Germinal center (tissue), 1 donor: ENCODE results near the gene ABCG4.
"Not testable (repeated sequence)": the region's sequence is repeated elsewhere in the genome, so short reads cannot be mapped to it uniquely, and the experiment has no call there.

Experiments used
- DNase-seq: peaks from one replicate; pipeline ENCODE4 v3.0.0; 2012; ENCODE audit warnings: mixed read lengths, low spot score

ABCG4 gene

DNA sequence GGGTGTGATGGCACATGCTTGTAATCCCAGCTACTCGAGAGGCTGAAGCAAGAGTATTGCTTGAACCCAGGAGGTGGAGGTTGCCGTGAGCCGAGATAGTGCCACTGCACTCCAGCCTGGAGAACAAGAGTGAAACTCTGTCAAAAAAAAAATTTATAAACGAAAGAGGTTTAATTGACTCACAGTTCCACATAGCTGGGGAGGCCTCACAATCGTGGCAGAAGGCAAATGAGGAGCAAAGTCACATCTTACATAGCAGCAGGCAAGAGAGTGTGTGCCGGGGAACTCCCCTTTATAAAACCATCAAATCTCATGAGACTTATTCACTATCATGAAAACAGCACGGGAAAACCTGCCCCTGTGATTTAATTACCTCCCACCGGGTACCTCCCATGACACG is 35.5 kb downstream of the ABCG4 start:
- not testable (repeated sequence) for DNase-seq

DNA sequence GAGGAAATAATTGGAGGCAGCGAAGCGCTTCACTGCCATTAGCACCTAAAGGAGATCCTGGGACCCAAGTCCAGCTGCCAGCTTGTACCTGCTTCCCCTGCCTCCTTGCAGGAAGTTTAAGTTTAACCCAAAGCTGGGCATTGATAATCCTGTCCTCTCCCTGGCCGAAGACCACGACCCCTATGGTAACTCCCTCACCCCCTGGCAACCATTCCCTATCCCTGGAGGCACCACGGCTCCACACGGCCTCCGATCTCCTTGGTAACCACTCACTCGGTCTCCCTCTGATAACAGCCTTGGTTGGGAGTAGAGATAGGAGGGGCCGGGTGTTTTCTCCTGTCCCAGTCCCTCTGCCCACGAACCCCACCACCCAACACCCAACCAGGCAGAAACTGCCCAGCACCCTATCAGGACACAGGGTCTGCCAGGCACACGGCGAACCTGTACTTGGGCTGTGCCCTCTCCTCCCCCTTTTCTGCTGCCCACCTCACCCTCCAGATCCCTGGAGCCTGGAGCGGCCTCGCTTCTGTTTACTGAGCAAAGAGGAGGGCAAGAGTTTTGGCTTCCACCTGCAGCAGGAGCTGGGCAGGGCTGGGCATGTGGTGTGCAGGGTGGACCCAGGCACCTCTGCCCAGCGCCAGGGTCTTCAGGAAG is 37.3 kb downstream of the ABCG4 start:
- DNase-seq: no peak

DNA sequence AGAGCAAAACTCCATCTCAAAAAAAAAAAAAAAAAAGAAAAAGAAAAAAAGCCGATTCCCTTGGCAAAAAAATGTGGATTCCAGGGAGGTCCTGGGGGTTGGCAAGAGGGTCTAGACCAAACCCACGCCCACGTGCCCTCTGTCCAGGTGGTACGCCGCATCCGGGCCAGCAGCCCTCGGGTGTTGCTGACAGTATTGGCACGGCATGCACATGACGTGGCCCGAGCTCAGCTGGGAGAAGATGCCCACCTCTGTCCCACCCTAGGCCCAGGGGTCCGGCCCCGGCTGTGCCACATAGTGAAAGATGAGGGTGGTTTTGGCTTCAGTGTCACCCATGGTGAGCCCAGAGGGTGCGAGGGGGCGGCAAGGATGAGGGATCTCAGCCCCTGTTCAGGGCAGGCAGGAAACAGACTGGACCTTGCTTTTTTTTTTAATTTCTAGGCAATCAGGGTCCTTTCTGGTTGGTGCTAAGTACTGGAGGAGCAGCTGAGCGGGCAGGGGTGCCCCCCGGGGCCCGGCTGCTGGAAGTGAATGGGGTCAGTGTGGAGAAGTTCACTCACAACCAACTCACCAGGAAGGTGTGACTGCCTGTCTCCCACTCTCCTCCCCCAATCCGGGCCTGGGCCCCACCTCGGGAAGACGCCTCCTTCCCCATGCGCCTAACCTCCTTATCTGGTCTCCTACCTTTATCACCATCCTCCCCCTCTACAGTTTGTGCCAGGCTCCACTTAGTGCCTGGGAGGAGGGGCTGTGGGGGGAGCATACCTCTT is 38.5 kb downstream of the ABCG4 start:
- no peak for DNase-seq

DNA sequence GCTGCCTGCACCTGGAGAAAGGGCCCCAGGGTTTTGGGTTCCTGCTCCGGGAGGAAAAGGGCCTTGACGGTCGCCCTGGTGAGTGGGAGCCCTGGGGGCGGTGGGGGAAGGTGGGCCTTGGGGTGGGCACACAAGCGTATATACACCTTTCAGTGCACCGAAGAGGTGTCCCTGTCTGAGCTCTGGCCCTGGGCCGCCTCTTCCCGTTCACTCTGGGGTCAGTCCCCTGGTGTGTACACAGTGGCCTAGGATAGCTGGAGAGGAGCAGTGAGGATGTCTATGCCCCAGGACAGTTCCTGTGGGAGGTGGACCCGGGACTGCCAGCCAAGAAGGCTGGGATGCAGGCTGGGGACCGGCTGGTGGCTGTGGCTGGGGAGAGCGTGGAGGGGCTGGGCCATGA is 39.2 kb downstream of the ABCG4 start:
- no peak for DNase-seq

DNA sequence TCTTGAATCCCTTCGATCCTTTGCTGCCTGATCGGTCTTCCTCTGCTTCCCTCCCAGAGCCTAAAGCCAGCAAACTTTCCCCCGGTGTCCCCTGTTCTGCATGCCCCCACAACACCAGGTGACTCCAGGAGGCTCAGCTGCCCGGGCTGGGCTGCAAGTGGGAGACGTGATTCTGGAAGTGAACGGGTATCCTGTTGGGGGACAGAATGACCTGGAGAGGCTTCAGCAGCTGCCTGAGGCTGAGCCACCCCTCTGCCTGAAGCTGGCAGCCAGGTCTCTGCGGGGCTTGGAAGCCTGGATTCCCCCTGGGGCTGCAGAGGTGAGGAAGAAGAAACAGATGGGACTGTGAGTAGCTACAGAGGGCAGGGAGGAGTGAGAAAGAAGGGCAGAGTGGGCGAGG is 40.0 kb downstream of the ABCG4 start:
- DNase-seq: no peak

DNA sequence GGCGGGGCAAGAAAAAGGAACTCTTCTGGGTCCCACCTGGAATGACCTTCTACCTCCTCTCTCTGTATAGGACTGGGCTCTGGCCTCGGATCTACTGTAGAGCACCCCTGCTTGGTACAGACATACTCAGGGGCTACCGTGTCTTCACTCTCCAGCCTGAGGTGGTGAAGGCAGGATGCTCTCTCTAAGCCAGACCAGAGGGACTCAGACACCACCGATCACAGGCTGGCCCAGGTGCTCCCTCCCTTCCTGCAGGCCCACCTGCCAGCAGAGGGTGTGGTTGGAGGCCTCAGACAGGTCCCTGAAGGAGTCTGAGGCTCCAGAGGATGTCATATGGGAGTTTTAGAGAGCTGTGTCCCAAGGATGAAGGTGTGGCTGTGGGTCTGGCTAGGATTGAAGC is 40.5 kb downstream of the ABCG4 start:
- no peak for DNase-seq

DNA sequence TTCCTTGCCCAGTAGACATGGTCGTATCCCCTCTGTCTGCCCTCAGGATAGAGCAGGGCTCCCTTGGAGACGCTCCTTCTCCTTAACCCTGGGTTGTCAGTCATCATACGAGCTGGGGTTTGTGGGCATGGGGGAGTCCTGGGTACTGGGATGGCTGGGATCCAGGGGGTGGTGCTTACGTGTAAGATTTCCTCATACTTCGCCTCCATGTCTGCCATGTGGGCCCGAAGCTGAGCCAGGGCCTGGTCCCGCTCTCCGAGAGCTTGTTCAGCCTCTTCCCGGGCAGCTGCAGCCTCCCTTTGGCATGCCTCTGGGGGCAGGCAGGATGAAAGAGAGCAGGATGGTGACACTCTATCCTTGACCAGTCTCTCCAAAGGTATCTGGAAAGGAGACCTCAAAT is 41.7 kb downstream of the ABCG4 start:
- DNase-seq: no peak

DNA sequence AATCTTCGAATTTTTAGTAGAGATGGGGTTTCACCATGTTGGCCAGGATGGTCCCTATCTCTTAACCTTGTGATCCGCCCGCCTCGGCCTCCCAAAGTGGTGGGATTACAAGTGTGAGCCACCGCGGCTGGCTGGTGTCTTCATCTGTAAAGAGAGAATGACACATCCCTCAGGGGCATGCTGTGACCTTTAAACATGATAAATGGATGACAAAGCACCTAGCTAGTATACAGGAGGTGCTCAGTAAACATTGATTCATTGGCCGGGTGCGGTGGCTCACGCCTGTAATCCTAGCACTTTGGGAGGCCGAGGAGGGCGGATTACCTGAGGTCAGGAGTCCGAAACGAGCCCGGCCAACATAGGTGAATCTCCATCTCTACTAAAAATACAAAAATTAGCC is 42.4 kb downstream of the ABCG4 start:
- DNase-seq: not testable (repeated sequence)

DNA sequence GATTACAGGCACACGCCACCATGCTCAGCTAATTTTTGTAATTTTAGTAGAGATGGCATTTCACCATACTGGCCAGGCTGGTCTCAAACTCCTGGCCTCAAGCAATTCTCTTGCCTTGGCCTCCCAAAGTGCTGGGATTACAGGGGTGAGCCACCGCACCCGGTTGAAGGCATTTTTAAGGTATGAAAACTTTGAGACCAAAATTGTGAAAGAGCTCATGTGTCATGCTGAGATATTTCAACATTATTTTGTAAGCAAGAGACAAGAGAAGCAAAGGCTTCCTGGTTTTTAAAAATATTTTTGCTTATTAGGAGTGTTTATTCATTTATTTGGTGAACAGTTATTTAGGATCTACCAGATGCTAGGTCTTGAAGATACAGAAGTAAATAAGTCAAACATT is 43.3 kb downstream of the ABCG4 start:
- no peak for DNase-seq

DNA sequence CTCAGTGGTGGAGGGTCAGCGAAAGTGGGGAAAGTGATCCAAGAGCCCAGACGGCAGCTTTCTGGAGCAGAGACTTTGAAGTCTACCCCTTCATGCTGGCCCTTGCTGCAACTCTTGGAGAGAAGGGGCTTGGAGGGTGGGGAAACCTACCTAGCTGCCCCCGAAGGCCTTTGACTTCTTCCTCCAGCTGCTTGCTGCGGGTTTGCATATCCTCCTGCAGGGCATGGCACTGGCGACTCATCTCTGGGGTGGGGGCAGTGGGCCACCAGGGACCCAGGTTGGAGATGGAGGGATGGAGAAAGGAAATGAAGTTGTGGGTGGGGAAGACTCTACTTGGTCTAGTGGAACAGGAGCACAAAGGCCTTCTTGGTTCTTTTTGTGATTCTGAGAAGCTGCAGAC is 44.1 kb downstream of the ABCG4 start:
- DNase-seq: no peak

DNA sequence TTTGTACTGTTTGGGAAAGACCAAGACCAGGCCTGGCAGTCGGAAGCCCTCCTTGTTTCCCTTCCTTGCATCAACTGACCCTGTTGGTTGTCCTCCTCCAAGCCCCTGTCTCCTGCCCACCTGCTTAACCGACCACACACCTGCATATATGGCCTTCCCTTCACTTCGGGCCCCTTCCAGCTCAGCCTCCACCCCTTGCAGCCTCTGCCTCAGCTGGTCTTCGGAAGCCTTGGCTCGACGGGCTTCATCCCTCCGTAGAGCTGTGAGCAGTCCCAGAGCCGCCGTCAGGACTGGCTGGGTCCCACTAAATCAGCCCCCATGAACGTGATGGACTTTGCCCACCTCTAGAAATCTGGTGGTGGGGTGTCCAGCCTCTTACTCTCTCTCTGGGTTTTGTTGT is 44.8 kb downstream of the ABCG4 start:
- DNase-seq: no peak

DNA sequence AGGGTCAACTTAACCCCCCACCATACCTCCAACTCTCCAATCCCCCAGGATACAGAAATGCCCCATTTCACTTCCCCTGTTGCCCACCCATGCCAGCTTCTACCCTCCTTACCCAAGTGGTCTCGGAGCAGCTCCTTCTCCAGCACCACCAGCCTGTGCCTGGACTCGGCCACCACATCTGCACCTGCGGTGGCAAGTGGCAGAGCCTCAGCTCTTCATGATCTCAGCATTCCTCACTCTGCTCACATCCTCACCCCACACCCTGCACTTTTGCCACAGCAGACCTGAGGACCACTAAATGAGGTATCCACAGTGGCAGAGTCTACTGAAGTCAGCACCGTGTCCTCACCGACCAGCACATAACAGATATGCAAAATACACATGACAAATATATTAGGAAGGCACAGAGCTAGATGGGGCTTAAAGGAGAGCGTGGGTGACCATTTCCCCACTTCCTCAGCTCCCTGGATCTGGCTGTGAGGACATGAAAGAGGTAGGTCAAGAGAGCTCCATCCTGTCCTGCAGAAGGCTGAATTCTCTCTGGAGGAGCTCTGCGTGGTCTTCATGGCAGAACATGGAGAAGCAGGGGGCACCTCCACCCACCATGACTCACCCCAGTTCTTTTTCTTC is 46.1 kb downstream of the ABCG4 start:
- DNase-seq: no peak

DNA sequence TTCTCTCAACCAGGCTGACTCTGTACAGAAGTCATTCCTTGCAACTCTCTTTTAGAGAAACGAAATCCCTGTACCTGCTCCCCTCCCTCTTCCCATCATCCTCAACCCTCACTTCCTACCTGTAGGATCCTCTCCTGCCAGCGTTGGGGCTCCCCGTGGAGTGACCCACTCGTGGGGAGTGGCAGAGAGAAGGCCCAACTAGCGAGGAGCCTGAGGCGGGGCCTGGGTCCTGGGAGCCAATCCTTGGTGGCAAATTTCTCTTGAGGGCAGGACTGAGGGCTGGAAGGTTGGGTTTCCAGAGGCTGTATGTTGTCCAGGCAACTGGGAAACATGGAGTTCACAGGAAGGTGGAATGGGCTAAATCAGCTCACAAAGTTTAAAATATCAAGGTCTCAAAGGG is 46.8 kb downstream of the ABCG4 start:
- DNase-seq: no peak

DNA sequence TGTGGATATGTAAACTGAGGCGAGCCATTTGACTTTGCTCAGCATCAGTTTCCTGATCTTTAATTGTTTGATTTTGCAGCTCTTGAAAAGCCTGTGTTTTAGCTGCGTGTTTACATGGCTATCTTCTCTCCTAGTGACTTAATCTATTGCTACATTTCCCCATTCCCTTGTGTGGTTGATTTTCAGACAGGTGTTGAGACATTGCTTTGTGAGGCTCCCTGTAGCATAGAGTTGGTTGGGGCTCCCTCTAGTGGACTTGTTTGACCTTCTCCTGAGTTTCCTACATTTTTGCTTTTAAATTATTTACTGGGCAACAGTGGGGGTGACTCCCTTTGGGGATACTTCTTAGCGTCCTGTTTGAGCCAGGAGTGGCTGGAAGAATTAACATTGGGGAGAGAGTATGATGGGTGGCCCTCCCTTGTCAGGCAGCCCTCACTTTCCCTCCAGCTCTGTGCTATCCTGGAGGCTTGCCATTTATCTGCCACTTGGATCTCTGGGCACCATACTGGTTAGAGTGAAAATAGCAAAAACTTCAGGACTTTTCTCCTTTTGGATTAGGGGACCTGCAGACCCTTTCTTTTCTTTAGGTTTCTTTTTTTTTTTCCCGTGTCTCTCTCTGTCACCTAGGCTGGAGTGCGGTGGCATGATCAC is 48.1 kb downstream of the ABCG4 start:
- peak; percentile 86 for DNase-seq

DNA sequence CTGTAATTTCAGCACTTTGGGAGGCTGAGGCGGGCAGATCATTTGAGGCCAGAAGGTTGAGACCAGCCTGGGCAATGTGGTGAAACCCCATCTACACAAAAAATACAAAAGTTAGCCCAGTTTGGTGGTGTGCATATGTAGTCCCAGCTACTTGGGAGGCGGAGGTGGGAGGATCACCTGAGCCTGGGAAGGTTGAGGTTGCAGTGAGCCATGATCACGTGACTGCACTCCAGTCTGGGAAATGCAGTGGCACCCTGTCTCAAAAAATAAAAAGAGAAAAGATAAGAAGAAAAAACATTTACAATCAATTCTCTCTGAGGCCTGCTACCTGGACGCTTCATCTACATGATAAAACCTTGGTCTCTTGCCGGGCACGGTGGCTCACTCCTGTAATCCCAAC is 50.1 kb downstream of the ABCG4 start:
- DNase-seq: no peak

DNA sequence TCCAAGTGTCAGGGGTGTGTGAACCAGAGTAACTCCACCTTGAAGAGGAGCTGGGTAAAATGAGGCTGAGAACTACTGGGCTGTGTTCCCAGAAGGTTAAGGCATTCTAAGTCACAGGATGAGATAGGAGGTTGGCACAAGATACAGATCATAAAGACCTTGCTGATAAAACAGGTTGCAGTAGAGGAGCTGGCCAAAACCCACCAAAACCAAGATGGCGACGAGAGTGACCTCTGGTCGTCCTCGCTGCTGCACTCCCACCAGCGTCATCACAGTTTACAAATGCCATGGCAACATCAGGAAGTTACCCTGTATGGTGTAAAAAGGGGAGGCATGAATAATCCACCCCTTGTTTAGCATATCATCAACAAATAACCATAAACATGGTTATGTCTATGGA is 52.4 kb downstream of the ABCG4 start:
- not testable (repeated sequence) for DNase-seq

DNA sequence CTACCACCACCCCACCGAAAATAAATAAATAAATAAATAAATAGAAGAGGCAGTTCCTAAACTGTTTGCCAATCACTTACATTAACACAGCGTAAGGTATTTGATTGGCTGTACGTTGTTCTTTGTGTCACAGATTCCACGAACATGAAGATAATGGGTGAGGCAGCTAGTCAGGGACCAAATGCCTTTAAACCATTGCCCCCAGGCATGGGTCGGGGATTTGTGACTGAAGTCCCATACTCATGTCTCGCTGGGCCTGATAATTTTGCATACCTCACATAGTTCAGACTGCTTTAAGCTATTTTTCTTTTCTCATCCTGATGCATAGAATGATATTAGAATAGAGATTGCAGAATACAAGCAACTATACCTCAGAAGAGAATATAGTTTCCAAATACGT is 53.7 kb downstream of the ABCG4 start:
- no peak for DNase-seq

DNA sequence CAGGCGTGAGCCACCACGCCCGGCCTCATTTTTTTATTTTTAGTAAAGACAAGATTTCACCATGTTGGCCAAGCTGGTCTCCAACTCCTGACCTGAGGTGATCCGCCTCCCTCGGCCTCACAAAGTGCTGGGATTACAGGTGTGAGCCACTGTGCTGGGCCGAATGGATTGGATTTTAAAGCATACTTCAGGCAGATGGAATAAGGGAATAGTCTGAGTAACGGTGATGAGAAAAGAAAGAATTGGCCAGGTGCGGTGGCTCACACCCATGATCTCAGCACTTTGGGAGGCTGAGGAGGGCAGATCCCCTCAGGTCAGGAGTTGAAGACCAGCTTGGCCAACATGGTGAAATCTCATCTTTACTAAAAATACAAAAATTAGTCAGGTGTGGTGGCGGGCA is 55.2 kb downstream of the ABCG4 start:
- no peak for DNase-seq

DNA sequence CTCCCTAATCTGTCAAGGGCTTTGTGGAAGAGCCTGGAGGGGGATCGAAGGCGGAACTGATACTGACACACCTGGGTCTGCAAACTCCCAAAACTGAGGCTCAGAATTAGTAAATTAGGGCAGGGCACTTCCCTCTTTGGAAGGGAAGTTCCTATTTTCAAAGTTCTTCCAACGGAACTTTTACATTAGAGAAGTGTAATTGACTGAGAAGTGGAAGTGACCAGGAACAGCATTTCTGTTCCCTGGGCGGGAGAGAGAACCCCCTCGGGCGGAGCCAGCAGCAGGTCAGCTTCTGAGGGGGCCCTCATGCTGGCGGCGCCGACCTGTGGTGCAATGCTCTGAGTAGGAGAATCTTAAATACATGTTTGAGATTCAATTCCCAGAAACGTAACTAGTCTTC is 56.2 kb downstream of the ABCG4 start:
- peak; percentile 25 for DNase-seq

DNA sequence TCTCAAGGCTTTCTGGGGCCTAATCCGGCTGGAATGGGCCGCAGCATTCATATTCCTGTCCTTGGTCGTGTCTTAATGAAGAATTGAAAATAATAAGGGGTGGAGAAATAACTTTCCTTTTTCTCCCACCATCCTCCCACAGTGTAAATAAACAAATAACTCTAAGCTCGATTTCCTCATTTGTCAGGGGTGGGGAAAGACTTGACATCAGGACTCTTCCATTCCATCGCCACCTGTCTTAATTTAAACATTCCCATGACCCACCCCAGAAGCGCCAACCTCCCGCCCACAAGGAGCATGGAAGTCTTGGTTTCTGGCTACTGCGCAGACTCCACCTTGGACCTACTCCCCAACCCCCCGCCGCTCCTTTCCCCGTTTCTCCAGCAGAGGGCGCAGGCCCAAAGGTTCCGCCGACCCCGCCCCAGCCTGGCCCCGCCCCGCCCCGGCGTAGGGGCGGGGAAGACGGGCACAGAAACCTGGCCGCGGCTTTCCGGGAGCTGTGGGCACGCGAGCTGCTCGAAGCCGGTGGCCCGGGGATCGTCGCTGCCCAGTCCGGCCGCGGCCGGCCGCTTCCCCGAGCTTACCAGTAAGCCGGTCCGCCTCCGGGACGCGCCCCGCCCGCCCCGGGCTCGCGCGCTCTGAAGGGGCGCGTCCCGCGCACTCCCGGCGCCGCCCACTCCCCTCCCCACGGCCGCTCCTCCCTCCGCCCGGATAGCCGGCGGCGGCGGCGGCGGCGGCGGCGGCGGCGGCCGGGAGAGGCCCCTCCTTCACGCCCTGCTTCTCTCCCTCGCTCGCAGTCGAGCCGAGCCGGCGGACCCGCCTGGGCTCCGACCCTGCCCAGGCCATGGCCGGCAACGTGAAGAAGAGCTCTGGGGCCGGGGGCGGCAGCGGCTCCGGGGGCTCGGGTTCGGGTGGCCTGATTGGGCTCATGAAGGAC is 57.0 kb downstream of the ABCG4 start, which contains the start of gene CBL:
TSS of gene CBL (plus strand) at position 766 of the 937 bp plus-strand sequence. CDS start at position 845, 79 bp downstream.
- DNase-seq: peak; percentile 97
